Hepatocyte (in vitro differentiated cells): ENCODE results near the gene ADGRD2. TPM values are rescaled to one million over a fixed set of nuclear protein-coding genes. Genes with fewer than 3 reads are reported as not detected.

Experiments
- DNase-seq: peaks from one replicate; pipeline ENCODE4 v3.0.0-alpha.2; 2016; ENCODE audit warnings: low spot score
- H2AFZ ChIP-seq: fragments of 200-600 bp; sonication (generic); 2 replicates; pipeline ENCODE4 v1.6.0; 2016; ENCODE audit warnings: antibody characterized with exemption, mild to moderate bottlenecking
- H3K27ac ChIP-seq: fragments of 200-600 bp; sonication (generic); 2 replicates; pipeline ENCODE4 v1.5.1; 2016; ENCODE audit warnings: mild to moderate bottlenecking
- H3K27me3 ChIP-seq: fragments of 200-600 bp; sonication (generic); 2 replicates; pipeline ENCODE4 v1.6.1; 2016
- H3K36me3 ChIP-seq: fragments of 200-600 bp; sonication (generic); replicated peaks from 2 replicates; pipeline ENCODE4 v1.5.1; 2016; ENCODE audit warnings: low read depth; ENCODE audit not compliant: insufficient read depth
- H3K4me1 ChIP-seq: fragments of 200-600 bp; sonication (generic); 2 replicates; pipeline ENCODE4 v1.5.1; 2016; ENCODE audit warnings: mild to moderate bottlenecking, moderate library complexity; ENCODE audit not compliant: insufficient read depth
- H3K4me2 ChIP-seq: fragments of 200-600 bp; sonication (generic); 2 replicates; pipeline ENCODE4 v1.6.0; 2016
- H3K4me3 ChIP-seq: fragments of 200-600 bp; sonication (generic); 2 replicates; pipeline ENCODE4 v1.5.1; 2016; ENCODE audit warnings: mild to moderate bottlenecking
- H3K79me2 ChIP-seq: fragments of 200-600 bp; sonication (generic); 2 replicates; pipeline ENCODE4 v1.6.0; 2017; ENCODE audit warnings: mild to moderate bottlenecking
- H3K9me2 ChIP-seq: fragments of 200-600 bp; sonication (generic); replicated peaks from 2 replicates; pipeline ENCODE4 v1.6.0; 2017; ENCODE audit warnings: mild to moderate bottlenecking; ENCODE audit not compliant: insufficient read depth
- H3K9me3 ChIP-seq: fragments of 200-600 bp; sonication (generic); 2 replicates; pipeline ENCODE4 v1.5.1; 2016; ENCODE audit warnings: low read depth, mild to moderate bottlenecking
- H4K20me1 ChIP-seq: fragments of 200-600 bp; sonication (generic); 2 replicates; pipeline ENCODE4 v1.6.0; 2016; ENCODE audit warnings: mild to moderate bottlenecking; ENCODE audit not compliant: insufficient read depth, poor library complexity, severe bottlenecking
- EZH2 ChIP-seq: fragments of 200-600 bp; sonication (generic); IDR thresholded peaks from 2 replicates; pipeline ENCODE4 v1.6.1; 2016; ENCODE audit warnings: antibody characterized with exemption, mild to moderate bottlenecking, borderline replicate concordance
- EZH2phosphoT487 ChIP-seq: fragments of 200-600 bp; sonication (generic); IDR thresholded peaks from one replicate; pipeline ENCODE4 v1.6.1; 2018; ENCODE audit warnings: antibody characterized with exemption, mild to moderate bottlenecking, low read depth, moderate library complexity; ENCODE audit not compliant: unreplicated experiment, severe bottlenecking
- WGBS: methylation state at CpG from one replicate; pipeline ENCODE4 v1.1.6; 2016; ENCODE audit warnings: low lambda C conversion rate; ENCODE audit errors: missing lambda C conversion rate; 5-methylcytosine and 5-hydroxymethylcytosine counted together
- polyA plus RNA-seq: library from polyadenylated mRNA; unstranded; fragments of >200 nt; fragmentation: Nextera tagmentation; extraction: Ambion mirVana; gene quantifications from 2 replicates; pipeline ENCODE4 v1.2.1, GENCODE V29; 2016
- total RNA-seq: library from RNA; depleted of rRNA; stranded (reverse); fragments of >200 nt; gene quantifications from 2 replicates; pipeline ENCODE4 v1.2.3, GENCODE V29; 2014
- TF ChIP-seq, protein P1 (sequence below): fragments of 200-600 bp; sonication (generic); IDR thresholded peaks from 2 replicates; pipeline ENCODE4 v1.5.1; 2016; ENCODE audit warnings: antibody characterized with exemption, mild to moderate bottlenecking; ENCODE audit not compliant: poor library complexity

ADGRD2 gene
- total and polyA plus RNA-seq, 2 experiments from 2014 or later = not detected

DNA sequence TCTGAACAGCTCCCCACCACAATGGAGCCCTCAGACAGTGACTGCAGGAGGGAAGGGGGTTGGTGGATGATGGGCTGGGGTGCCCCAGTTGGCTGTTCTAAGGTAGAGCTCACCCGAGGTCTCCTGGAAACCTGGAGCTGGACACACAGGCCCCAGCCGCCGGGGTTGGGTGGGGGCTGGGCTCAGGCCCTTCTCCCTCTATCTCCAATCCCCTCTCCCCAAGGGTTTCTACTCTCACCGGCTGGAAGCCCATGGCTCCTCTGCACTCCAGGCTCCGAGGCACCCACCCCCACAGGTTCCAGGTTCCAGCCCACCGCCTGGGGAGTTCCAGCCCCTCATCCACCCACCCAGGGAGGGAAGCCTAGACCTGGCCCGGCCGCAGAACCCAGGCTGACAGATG lies 56.2 kb downstream of the ADGRD2 start:
- DNase-seq = no peak
- Histone ChIP-seq H3K4me3 (no peak overlapping the region), H3K79me2 (no peaks in the 10 kb centered on the region), H4K20me1 (no peaks in the 10 kb centered on the region), H3K27ac (no peak overlapping the region), H3K4me2 (no peak overlapping the region), H3K9me3 (no peaks in the 10 kb centered on the region), H3K27me3 (peaks cover 45% of the 10 kb centered on the region), H3K36me3 (no peaks in the 10 kb centered on the region), H2AFZ (no peak overlapping the region), H3K4me1 (peaks cover 8% of the 10 kb centered on the region), H3K9me2 (no peaks in the 10 kb centered on the region)
- no peak for TF ChIP-seq EZH2
- TF ChIP-seq EZH2phosphoT487 = no peak
- TF ChIP-seq, protein P1, sequence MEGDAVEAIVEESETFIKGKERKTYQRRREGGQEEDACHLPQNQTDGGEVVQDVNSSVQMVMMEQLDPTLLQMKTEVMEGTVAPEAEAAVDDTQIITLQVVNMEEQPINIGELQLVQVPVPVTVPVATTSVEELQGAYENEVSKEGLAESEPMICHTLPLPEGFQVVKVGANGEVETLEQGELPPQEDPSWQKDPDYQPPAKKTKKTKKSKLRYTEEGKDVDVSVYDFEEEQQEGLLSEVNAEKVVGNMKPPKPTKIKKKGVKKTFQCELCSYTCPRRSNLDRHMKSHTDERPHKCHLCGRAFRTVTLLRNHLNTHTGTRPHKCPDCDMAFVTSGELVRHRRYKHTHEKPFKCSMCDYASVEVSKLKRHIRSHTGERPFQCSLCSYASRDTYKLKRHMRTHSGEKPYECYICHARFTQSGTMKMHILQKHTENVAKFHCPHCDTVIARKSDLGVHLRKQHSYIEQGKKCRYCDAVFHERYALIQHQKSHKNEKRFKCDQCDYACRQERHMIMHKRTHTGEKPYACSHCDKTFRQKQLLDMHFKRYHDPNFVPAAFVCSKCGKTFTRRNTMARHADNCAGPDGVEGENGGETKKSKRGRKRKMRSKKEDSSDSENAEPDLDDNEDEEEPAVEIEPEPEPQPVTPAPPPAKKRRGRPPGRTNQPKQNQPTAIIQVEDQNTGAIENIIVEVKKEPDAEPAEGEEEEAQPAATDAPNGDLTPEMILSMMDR = no peak
- WGBS = 82% methylated on average over 7 of the region's 8 CpGs

DNA sequence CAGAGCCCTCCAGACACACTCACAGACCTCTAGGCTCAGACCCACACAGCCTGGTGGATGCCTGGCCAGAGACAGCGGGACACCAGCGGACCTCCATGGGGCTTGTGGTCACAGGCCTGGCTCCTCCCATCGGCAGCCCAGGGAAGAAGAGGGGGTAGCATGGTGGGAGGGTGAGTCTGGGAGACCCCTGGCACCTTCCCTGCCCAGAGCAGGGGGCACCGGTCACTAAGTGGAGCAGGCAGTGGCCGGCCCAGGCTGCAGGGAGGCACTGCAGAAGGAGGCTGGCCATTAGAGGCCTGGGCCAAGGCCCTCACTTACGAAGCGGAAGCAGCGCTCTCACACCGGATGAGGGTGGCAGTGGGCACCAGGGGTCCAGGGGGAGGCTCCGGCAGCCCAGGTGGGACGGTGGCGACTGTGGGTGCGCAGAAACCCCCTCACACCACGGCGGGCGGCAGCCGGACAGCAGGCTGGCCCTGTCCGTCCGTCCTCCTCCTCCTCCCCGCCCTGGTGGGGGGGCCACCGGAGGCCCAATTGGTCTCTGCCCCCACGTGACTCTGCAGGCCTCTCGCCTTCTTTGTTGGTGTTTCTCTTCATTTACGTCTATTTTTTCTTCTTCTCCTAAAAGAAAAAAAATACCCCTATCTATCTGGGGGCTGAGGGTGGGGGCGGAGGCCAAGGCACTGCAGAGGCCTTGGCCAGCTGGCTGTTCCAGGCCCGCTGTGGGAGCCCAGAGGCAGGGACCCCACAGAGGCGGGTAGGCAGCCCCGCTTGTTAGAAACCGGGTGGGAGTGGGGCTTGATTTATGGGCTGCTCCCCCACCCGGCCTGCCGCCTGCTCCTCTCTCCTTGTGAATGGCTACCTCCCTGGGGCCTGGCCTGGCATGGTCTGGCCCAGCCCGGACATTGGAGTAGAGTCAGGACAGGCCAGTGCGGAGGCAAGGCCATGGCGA lies 57.0 kb downstream of the ADGRD2 start, which contains the start of gene NR5A1:
NR5A1 (minus strand) TSS at position 469 of the 949 bp plus-strand sequence. CDS start 4,004 bp downstream, outside the sequence.
- TF ChIP-seq EZH2phosphoT487 = no peak
- Histone ChIP-seq H3K36me3 (no peaks in the 10 kb centered on the region), H3K4me1 (peaks cover 13% of the 10 kb centered on the region), H3K4me3 (no peak within 1 kb of the TSS), H3K79me2 (no peaks in the 10 kb centered on the region), H3K9me3 (no peaks in the 10 kb centered on the region), H3K9me2 (no peaks in the 10 kb centered on the region), H4K20me1 (no peaks in the 10 kb centered on the region), H3K4me2 (no peak within 1 kb of the TSS), H3K27ac (no peak within 1 kb of the TSS), H2AFZ (no peak within 1 kb of the TSS), H3K27me3 (peaks cover 37% of the 10 kb centered on the region)
- DNase-seq = no peak
- 95% methylated on average over 31 of the region's 34 CpGs for WGBS

DNA sequence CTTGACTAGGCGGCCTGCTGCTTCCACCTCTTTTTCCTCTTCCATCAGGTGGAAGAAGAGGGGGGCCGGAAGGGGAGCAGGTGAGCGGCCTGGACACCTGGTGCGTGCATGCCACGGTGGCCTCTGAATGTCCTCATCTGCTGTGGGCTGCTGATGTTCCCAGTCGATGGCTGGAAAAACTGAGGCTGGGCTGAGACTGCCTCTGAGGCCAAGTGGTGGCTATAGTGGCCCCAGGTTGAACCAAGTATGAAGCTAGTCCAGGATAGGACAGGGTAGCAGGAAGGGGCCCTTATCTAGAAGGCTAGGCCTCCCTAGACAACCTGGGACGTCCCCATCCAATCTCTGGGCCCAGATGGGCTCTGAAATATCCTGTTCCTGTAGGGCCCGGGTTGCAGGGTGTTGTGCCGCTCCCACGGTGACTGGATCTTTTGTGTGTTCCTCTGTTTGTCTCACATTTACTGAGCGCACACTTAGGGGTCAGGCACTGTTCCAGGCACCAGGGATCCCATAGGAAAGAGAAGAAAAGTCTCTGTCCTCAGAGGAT lies 57.7 kb downstream of the ADGRD2 start:
- no peak overlapping the region for H3K27ac ChIP-seq
- 98% methylated on average over 11 of the region's 11 CpGs for WGBS
- H3K27me3 ChIP-seq = peaks cover 30% of the 10 kb centered on the region
- no peak overlapping the region for H2AFZ ChIP-seq
- H3K9me3 ChIP-seq = no peaks in the 10 kb centered on the region
- no peak overlapping the region for H3K4me3 ChIP-seq
- H3K4me1 ChIP-seq = peaks cover 16% of the 10 kb centered on the region
- no peak for DNase-seq
- no peaks in the 10 kb centered on the region for H4K20me1 ChIP-seq
- TF ChIP-seq, protein P1 = no peak
- TF ChIP-seq EZH2 (no peak), EZH2phosphoT487 (no peak)
- no peaks in the 10 kb centered on the region for H3K9me2 ChIP-seq
- no peaks in the 10 kb centered on the region for H3K36me3 ChIP-seq
- no peaks in the 10 kb centered on the region for H3K79me2 ChIP-seq
- H3K4me2 ChIP-seq = no peak overlapping the region
